Measurements from ENCODE around the gene COL13A1.

DNA sequence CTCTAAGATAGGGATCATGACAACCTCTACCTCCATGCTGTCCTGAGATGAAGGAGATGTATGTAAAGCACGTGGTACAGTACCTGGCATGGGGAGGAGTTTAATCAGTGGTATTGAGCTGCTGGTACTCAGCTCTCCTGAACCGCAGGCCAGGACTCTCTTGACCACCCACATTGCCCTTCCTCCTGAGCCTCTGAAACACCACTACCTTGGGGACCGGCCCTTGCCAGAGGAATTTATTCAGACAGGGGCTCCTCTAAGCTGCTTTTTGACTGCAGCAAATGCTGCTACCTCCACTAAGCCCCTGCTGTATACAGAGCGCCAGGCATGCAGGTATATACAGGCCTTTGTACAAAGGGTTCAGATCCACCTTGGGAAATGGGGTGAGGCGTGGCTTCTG lies 36.7 kb downstream of the COL13A1 start:
- TF ChIP-seq, protein P1, sequence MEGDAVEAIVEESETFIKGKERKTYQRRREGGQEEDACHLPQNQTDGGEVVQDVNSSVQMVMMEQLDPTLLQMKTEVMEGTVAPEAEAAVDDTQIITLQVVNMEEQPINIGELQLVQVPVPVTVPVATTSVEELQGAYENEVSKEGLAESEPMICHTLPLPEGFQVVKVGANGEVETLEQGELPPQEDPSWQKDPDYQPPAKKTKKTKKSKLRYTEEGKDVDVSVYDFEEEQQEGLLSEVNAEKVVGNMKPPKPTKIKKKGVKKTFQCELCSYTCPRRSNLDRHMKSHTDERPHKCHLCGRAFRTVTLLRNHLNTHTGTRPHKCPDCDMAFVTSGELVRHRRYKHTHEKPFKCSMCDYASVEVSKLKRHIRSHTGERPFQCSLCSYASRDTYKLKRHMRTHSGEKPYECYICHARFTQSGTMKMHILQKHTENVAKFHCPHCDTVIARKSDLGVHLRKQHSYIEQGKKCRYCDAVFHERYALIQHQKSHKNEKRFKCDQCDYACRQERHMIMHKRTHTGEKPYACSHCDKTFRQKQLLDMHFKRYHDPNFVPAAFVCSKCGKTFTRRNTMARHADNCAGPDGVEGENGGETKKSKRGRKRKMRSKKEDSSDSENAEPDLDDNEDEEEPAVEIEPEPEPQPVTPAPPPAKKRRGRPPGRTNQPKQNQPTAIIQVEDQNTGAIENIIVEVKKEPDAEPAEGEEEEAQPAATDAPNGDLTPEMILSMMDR (IDR thresholded peaks at IDR 0.05): no peak
- TF ChIP-seq POLR2A (IDR thresholded peaks at IDR 0.05): no peak
